Transverse colon (tissue), 4 donors: Measurements from ENCODE around the gene ZNFX1.

Experiments
- POLR2A ChIP-seq: fragments of 450-650 bp; IDR thresholded peaks from one replicate; pipeline ENCODE4 v1.6.1; 2016; ENCODE audit warnings: antibody characterized with exemption, mild to moderate bottlenecking, moderate library complexity
- POLR2AphosphoS5 ChIP-seq, 3 donors: sonication (generic); formaldehyde crosslinking; IDR thresholded peaks; one replicate each; pipeline ENCODE4 v1.6.1; 2016; ENCODE audit warnings: antibody characterized with exemption in 3 of 3
- TF ChIP-seq, protein P1 (sequence below), 5 experiments: fragments of 200-600 bp in 3 of 5; fragments of 450-650 bp in 2 of 5; sonication (generic) in 3 of 5; IDR thresholded peaks; 1 replicate in 2 of 5; 2 replicates in 3 of 5; pipeline ENCODE4 v1.5.1; 2016 to 2017; ENCODE audit warnings: antibody characterized with exemption in 5 of 5, inconsistent platforms in 3 of 5, mild to moderate bottlenecking in 2 of 5, moderate library complexity in 1 of 5

DNA sequence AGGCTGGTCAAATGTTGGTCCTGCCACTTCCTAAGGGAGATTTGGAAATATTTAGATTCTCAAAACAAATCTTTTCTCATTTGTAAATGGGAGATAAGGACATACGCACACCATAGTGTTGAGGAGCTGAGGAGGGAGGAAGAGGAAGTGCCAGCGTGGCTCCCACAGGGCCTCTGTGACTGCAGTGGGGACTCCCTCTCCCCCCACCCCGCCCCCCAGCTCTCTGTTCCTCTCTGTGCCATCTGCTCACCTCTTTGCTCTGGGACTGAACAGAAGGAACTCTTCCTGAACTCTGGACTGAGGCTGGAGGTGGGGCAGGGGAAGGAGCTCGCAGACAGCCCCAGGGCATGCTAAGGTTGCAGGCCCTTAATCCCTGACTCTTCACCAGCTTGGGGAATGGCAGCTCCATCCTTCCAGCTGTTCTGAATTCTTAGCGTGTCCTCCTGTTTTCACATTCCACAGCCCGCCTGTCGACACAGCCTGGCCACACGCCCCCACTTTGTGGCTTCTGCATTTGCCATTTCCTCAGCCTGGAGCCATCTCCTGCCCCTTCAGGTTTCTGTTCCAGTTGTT lies 47.2 kb downstream of the ZNFX1 start:
- TF ChIP-seq POLR2AphosphoS5 (IDR thresholded peaks at IDR 0.05) (no peak), POLR2A (no peak)
- TF ChIP-seq, protein P1, sequence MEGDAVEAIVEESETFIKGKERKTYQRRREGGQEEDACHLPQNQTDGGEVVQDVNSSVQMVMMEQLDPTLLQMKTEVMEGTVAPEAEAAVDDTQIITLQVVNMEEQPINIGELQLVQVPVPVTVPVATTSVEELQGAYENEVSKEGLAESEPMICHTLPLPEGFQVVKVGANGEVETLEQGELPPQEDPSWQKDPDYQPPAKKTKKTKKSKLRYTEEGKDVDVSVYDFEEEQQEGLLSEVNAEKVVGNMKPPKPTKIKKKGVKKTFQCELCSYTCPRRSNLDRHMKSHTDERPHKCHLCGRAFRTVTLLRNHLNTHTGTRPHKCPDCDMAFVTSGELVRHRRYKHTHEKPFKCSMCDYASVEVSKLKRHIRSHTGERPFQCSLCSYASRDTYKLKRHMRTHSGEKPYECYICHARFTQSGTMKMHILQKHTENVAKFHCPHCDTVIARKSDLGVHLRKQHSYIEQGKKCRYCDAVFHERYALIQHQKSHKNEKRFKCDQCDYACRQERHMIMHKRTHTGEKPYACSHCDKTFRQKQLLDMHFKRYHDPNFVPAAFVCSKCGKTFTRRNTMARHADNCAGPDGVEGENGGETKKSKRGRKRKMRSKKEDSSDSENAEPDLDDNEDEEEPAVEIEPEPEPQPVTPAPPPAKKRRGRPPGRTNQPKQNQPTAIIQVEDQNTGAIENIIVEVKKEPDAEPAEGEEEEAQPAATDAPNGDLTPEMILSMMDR (IDR thresholded peaks at IDR 0.05): no peak
